GM12878 (cell line): ENCODE data around the gene CCDC47. TPM values are rescaled to one million over a fixed set of nuclear protein-coding genes. Genes with fewer than 3 reads are reported as not detected.

ENCODE experiments used
- ATAC-seq: fragments of 200-7000 bp; cut with Tn5 transposase; 3 replicates; pipeline ENCODE4 v1.9.1; 2020; ENCODE audit warnings: mild to moderate bottlenecking, moderate library complexity
- BruUV-seq: library from RNA; stranded (reverse); fragments of 400-500 nt; replicated peaks from 2 replicates; lab custom pipeline; 2021; lab: Mats Ljungman, UMichigan
- CTCF ChIA-PET: fragments of 300-600 bp; sonication (Branson Sonifier 250); formaldehyde crosslinking; extraction: SDS; loops from one replicate; lab custom pipeline; 2021; ENCODE audit warnings: inconsistent platforms; lab: Yijun Ruan, JAX
- POLR2A ChIA-PET: fragments of 350-600 bp; formaldehyde crosslinking; extraction: SDS; loops from one replicate; lab custom pipeline; 2021; ENCODE audit warnings: inconsistent platforms; lab: Charles Lee
- RAD21 ChIA-PET: fragments of 300-600 bp; sonication (Branson Sonifier 250); formaldehyde crosslinking; loops from one replicate; lab custom pipeline; 2023; ENCODE audit warnings: antibody characterized with exemption; ENCODE audit not compliant: unreplicated experiment; lab: Charles Lee
- SMC1A ChIA-PET: fragments of 300-600 bp; sonication (Branson Sonifier 250); formaldehyde crosslinking; loops from one replicate; lab custom pipeline; 2023; ENCODE audit not compliant: unreplicated experiment, uncharacterized antibody; lab: Charles Lee
- DNase-seq: peaks from one replicate; pipeline ENCODE4 v3.0.0-alpha.2; 2011; ENCODE audit warnings: low read depth, low spot score
- FAIRE-seq: peaks from 3 replicates; lab custom pipeline; 2011; peaks lifted over from hg19 to GRCh38; lab: Jason Lieb, UNC
- H2AFZ ChIP-seq: 2 replicates; pipeline ENCODE4 v1.6.0; 2011; ENCODE audit warnings: low read depth, low read length, control low read depth; ENCODE audit not compliant: control insufficient read depth
- H3K27ac ChIP-seq: 2 replicates; pipeline ENCODE4 v1.5.1; 2011; ENCODE audit warnings: control low read depth; ENCODE audit not compliant: control insufficient read depth, insufficient read depth
- H3K27me3 ChIP-seq, 2 experiments: replicated peaks in 1 of 2; 2 replicates each; pipeline versions ENCODE4 v1.6.0 to v1.6.1; 2011; ENCODE audit warnings: low read length in 1 of 2; ENCODE audit not compliant: control insufficient read depth in 2 of 2, insufficient read depth in 2 of 2
- H3K36me3 ChIP-seq, 2 experiments: 2 replicates each; pipeline ENCODE4 v1.5.1; 2011; ENCODE audit warnings: low read length in 1 of 2; ENCODE audit not compliant: control insufficient read depth in 2 of 2, insufficient read depth in 2 of 2
- H3K4me1 ChIP-seq: 2 replicates; pipeline ENCODE4 v1.6.1; 2011; ENCODE audit warnings: mild to moderate bottlenecking, low read length, moderate library complexity, mixed read lengths; ENCODE audit not compliant: control insufficient read depth, insufficient read depth
- H3K4me2 ChIP-seq: 2 replicates; pipeline ENCODE4 v1.6.0; 2011; ENCODE audit warnings: control low read depth; ENCODE audit not compliant: control insufficient read depth, insufficient read depth
- H3K4me3 ChIP-seq: fragments of 200-600 bp; sonication (generic); 2 replicates; pipeline ENCODE4 v1.5.1; 2016
- H3K79me2 ChIP-seq: 2 replicates; pipeline ENCODE4 v1.6.0; 2011; ENCODE audit warnings: low read length; ENCODE audit not compliant: control insufficient read depth, insufficient read depth
- H3K9ac ChIP-seq: 2 replicates; pipeline ENCODE4 v1.8.0; 2011; ENCODE audit warnings: low read length, control low read depth, mixed read lengths; ENCODE audit not compliant: control insufficient read depth, insufficient read depth
- H3K9me3 ChIP-seq: replicated peaks from 3 replicates; pipeline ENCODE4 v1.5.1; 2011; ENCODE audit warnings: mild to moderate bottlenecking, low read length; ENCODE audit not compliant: control insufficient read depth, insufficient read depth
- H4K20me1 ChIP-seq: 2 replicates; pipeline ENCODE4 v1.6.0; 2011; ENCODE audit not compliant: control insufficient read depth, insufficient read depth
- CBFB ChIP-seq: IDR thresholded peaks from 2 replicates; pipeline ENCODE4 v1.6.1; 2016; ENCODE audit warnings: antibody characterized with exemption, low read depth
- DPF2 ChIP-seq: fragments of 450-650 bp; IDR thresholded peaks from 2 replicates; pipeline ENCODE4 v1.6.1; 2017; ENCODE audit warnings: mild to moderate bottlenecking
- HDGF ChIP-seq: fragments of 450-650 bp; IDR thresholded peaks from 2 replicates; pipeline ENCODE4 v1.6.1; 2016; ENCODE audit warnings: antibody characterized with exemption
- IKZF2 ChIP-seq, 2 experiments: fragments of 450-650 bp; IDR thresholded peaks; 2 replicates each; pipeline ENCODE4 v1.6.1; 2017; ENCODE audit warnings: mild to moderate bottlenecking in 2 of 2, moderate library complexity in 2 of 2
- MYB ChIP-seq: fragments of 150-350 bp; IDR thresholded peaks from 2 replicates; pipeline ENCODE4 v1.6.1; 2014; ENCODE audit warnings: mild to moderate bottlenecking, low read depth, low read length, borderline replicate concordance
- REST ChIP-seq: IDR thresholded peaks from 2 replicates; pipeline ENCODE4 v1.6.1; 2012; ENCODE audit warnings: mild to moderate bottlenecking, low read depth, low read length
- SKIL ChIP-seq: fragments of 450-650 bp; IDR thresholded peaks from 2 replicates; pipeline ENCODE4 v1.6.1; 2017; ENCODE audit warnings: mild to moderate bottlenecking, low read depth, inconsistent platforms; ENCODE audit not compliant: poor library complexity, severe bottlenecking
- SREBF1 ChIP-seq: IDR thresholded peaks from 2 replicates; pipeline ENCODE4 v1.6.1; 2012; ENCODE audit warnings: mild to moderate bottlenecking, low read length
- SUZ12 ChIP-seq: fragments of 200-600 bp; sonication (generic); IDR thresholded peaks from one replicate; pipeline ENCODE4 v1.6.1; 2018; ENCODE audit warnings: antibody characterized with exemption, mild to moderate bottlenecking; ENCODE audit not compliant: unreplicated experiment
- TCF12 ChIP-seq: IDR thresholded peaks from 2 replicates; pipeline ENCODE4 v1.6.1; 2011; ENCODE audit warnings: low read depth, mild to moderate bottlenecking, low read length
- TCF3 ChIP-seq: IDR thresholded peaks from 2 replicates; pipeline ENCODE4 v1.6.1; 2012; ENCODE audit warnings: low read depth, mild to moderate bottlenecking, low read length, borderline replicate concordance; ENCODE audit not compliant: insufficient read depth
- WGBS: methylation state at CpG from one replicate; pipeline ENCODE4 v1.1.6; 2016; ENCODE audit warnings: low lambda C conversion rate; ENCODE audit not compliant: insufficient replicate concordance, insufficient coverage; ENCODE audit errors: missing lambda C conversion rate; 5-methylcytosine and 5-hydroxymethylcytosine counted together
- in situ Hi-C: fragments of 300-500 bp; cut with MboI; formaldehyde crosslinking; loops from 9 replicates; pipeline ENCODE4 v1.14.3; 2018; ENCODE audit warnings: mixed read lengths
- intact Hi-C: fragments of 100-400 bp; cut with micrococcal nuclease; formaldehyde crosslinking; loops from one replicate; pipeline ENCODE4 v1.14.2; 2022; ENCODE audit not compliant: unreplicated experiment
- polyA plus RNA-seq, 11 experiments: library from polyadenylated mRNA; depleted of rRNA in 4 of 11; unstranded in 6 of 11; stranded (reverse) in 5 of 11; fragments of >200 nt; fragmentation: Nextera tagmentation in 4 of 11; fragmentation: Illumina TruSeq in 1 of 11; extraction: Ambion mirVana in 4 of 11; extraction: Trizol in 1 of 11; gene quantifications; 1 replicate in 1 of 11; 2 replicates in 10 of 11; pipeline versions ENCODE4 v1.2.1 to v1.2.3, GENCODE V29; 2011 to 2016; ENCODE audit warnings: inconsistent platforms in 2 of 11, missing spikeins in 2 of 11, low read depth in 1 of 11
- total RNA-seq, 4 experiments: library from RNA; depleted of rRNA in 3 of 4; stranded (reverse); fragments of >200 nt in 3 of 4; fragmentation: Illumina TruSeq in 1 of 4; extraction: Trizol in 1 of 4; gene quantifications; 2 replicates each; pipeline versions ENCODE4 v1.2.1 to v1.2.3, GENCODE V29; 2013 to 2021
- TF ChIP-seq, protein P1 (sequence below): fragments of 450-650 bp; IDR thresholded peaks from 2 replicates; pipeline ENCODE4 v1.6.1; 2018; ENCODE audit warnings: borderline replicate concordance, mild to moderate bottlenecking; ENCODE audit not compliant: partially characterized antibody

CCDC47 gene
- total and polyA plus RNA-seq, 10 of the 15 experiments (the other 5 are each of a cell fraction or from before 2014, with no cell fraction given), result 13.6 to 81.4 (median 58.9) TPM

DNA sequence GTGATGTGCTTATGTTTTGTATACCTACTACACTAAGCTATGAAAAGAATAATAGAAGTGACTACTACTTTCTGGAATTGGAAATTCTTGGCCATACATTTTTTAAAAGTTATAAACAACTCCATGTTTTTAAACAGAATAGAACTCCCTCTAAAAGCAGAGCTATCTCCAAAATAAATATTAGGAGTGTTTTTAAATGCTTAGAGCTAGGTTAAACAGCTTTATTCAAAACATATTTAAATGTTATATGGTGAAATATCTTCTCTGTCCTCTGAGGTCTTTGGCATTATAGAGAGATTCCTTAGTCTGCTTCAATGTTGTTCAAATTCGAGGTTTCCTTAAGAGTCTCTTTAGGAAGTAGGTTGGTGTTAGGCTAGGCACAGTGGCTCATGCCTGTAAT, 30.9 kb upstream of the CCDC47 start:
- H3K4me3 ChIP-seq, result no peak overlapping the region
- no peaks in the 10 kb centered on the region for H3K9me3 ChIP-seq
- ChIA-PET POLR2A (interaction anchor here (1.0 to 1.4 kb wide), 4 partner anchors 22 to 35 kb away, joined by 3 to 6 read pairs (median 3); partner anchors contain the start of genes CCDC47 and DDX42), CTCF (interaction anchor here (0.8 to 2.2 kb wide), 7 partner anchors 20 to 379 kb away, joined by 3 to 6 read pairs (median 4); no protein-coding TSS in a partner anchor), RAD21 (interaction anchor here (1.2 kb wide), 1 partner anchor 45 kb away, joined by 3 read pairs; no protein-coding TSS in a partner anchor), SMC1A (interaction anchor here (0.9 to 1.6 kb wide), 7 partner anchors 14 to 379 kb away, joined by 3 to 8 read pairs (median 3); no protein-coding TSS in a partner anchor)
- WGBS, result 95% methylated on average over 1 of the region's 1 CpG
- H3K79me2 ChIP-seq, result no peaks in the 10 kb centered on the region
- no TSS peak for BruUV-seq
- H3K9ac ChIP-seq, result no peak overlapping the region
- FAIRE-seq (no peak), ATAC-seq (no peak), DNase-seq (no peak)
- H2AFZ ChIP-seq, result no peak overlapping the region
- H4K20me1 ChIP-seq, result no peaks in the 10 kb centered on the region; the same call in 1 of the 2 replicates
- no peaks in the 10 kb centered on the region for H3K27me3 ChIP-seq
- H3K36me3 ChIP-seq, result peaks cover 5 to 46% of the 10 kb centered on the region in 2 experiments
- TF ChIP-seq REST (no peak), TCF3 (no peak), IKZF2 (IDR thresholded peaks at IDR 0.05) (no peak), SKIL (no peak), SUZ12 (no peak), TCF12 (no peak), SREBF1 (no peak), DPF2 (no peak), MYB (no peak), HDGF (no peak), CBFB (no peak)
- TF ChIP-seq, protein P1, sequence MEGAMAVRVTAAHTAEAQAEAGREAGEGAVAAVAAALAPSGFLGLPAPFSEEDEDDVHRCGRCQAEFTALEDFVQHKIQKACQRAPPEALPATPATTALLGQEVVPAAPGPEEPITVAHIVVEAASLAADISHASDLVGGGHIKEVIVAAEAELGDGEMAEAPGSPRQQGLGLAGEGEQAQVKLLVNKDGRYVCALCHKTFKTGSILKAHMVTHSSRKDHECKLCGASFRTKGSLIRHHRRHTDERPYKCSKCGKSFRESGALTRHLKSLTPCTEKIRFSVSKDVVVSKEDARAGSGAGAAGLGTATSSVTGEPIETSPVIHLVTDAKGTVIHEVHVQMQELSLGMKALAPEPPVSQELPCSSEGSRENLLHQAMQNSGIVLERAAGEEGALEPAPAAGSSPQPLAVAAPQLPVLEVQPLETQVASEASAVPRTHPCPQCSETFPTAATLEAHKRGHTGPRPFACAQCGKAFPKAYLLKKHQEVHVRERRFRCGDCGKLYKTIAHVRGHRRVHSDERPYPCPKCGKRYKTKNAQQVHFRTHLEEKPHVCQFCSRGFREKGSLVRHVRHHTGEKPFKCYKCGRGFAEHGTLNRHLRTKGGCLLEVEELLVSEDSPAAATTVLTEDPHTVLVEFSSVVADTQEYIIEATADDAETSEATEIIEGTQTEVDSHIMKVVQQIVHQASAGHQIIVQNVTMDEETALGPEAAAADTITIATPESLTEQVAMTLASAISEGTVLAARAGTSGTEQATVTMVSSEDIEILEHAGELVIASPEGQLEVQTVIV, result no peak
- intact Hi-C loops, result no loop called here
- no peak overlapping the region for H3K27ac ChIP-seq
- no peaks in the 10 kb centered on the region for H3K4me1 ChIP-seq
- H3K4me2 ChIP-seq, result no peak overlapping the region
- in situ Hi-C loops, result no loop called here
